GM18505 (cell line): ENCODE data around the gene KCNMA1.

ENCODE experiments used
- ATAC-seq: cut with Tn5 transposase; IDR thresholded peaks from one replicate; pipeline ENCODE4 v1.9.1; 2021; ENCODE audit not compliant: unreplicated experiment
- POLR2A ChIP-seq: IDR thresholded peaks from 4 replicates; pipeline ENCODE4 v1.6.1; 2011; ENCODE audit warnings: borderline replicate concordance; ENCODE audit not compliant: insufficient read depth, insufficient read length; ENCODE audit errors: extremely low read depth

The KCNMA1 gene

GRCh38 chr10:77553966-77554365 lies 83.6 kb downstream of the KCNMA1 start:
- no peak for ATAC-seq
- TF ChIP-seq POLR2A, result no peak

- ATAC-seq, result no peak
Measured at GRCh38 chr10:77553311-77553710, 84.3 kb downstream of the KCNMA1 start.

GRCh38 chr10:77552252-77552651 lies 85.4 kb downstream of the KCNMA1 start:
- ATAC-seq, result no peak
- no peak for TF ChIP-seq POLR2A

More at GRCh38 chr10:77553311-77553710, 84.3 kb downstream of the KCNMA1 start:
- TF ChIP-seq POLR2A, result no peak

GRCh38 chr10:77550378-77550777 lies 87.2 kb downstream of the KCNMA1 start:
- ATAC-seq, result no peak
- TF ChIP-seq POLR2A, result no peak

GRCh38 chr10:77548671-77549070 lies 88.9 kb downstream of the KCNMA1 start:
- no peak for ATAC-seq
- no peak for TF ChIP-seq POLR2A

- no peak for ATAC-seq
- no peak for TF ChIP-seq POLR2A
Measured at GRCh38 chr10:77548157-77548556, 89.5 kb downstream of the KCNMA1 start.

- TF ChIP-seq POLR2A, result no peak
- ATAC-seq, result no peak
Measured at GRCh38 chr10:77547307-77548050, 90.1 kb downstream of the KCNMA1 start.

- ATAC-seq, result no peak
Measured at GRCh38 chr10:77546042-77546441, 91.6 kb downstream of the KCNMA1 start.

GRCh38 chr10:77545585-77545984 lies 92.0 kb downstream of the KCNMA1 start:
- no peak for ATAC-seq
- no peak for TF ChIP-seq POLR2A

More at GRCh38 chr10:77546042-77546441, 91.6 kb downstream of the KCNMA1 start:
- TF ChIP-seq POLR2A, result no peak

- TF ChIP-seq POLR2A, result no peak
- ATAC-seq, result no peak
Measured at GRCh38 chr10:77544617-77545016, 93.0 kb downstream of the KCNMA1 start.

GRCh38 chr10:77542710-77543259 lies 94.8 kb downstream of the KCNMA1 start:
- ATAC-seq, result no peak
- TF ChIP-seq POLR2A, result no peak

GRCh38 chr10:77541944-77542343 lies 95.7 kb downstream of the KCNMA1 start:
- ATAC-seq, result no peak

GRCh38 chr10:77541247-77541646 lies 96.4 kb downstream of the KCNMA1 start:
- no peak for ATAC-seq
- no peak for TF ChIP-seq POLR2A

More at GRCh38 chr10:77541944-77542343, 95.7 kb downstream of the KCNMA1 start:
- TF ChIP-seq POLR2A, result no peak
